ENCODE data around the gene COX7A1.

Gene COX7A1

DNA sequence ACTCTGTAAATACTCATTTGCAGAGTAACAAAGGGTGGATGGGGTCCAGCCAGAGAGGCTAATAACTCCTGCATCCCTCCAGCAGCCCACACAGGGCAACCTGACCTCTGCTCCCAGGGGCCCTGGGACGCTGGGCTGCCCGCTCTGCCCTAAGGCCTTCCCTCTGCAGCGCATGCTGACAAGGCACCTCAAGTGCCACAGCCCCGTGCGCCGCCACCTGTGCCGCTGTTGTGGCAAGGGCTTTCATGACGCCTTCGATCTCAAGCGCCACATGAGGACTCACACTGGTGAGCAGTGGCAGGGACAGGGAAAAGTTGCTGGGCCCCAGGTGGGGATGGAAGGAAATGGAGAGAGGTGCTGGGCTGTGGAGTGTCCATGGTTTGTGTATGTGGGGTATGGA is 39.6 kb downstream of the COX7A1 start:
- DNase-seq (ENCODE audit: low read depth), result no peak

DNA sequence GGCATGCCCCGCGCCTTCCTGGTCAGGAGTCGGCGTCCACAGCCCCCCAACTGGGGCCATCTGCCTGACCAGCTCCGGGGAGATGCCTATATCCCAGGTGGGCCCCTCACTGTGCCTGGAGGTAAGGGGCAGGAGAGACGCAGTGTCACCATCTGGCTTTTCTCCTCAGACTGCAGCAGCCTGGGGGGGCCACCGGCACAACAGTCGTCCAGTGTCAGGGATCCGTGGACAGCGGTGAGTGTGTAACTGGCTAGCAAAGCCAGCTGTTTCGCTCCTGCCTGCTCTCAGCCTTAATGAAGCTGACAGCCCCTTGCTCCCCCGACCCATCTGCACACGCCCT is 41.1 kb downstream of the COX7A1 start:
- no peak for DNase-seq (ENCODE audit: low read depth)

DNA sequence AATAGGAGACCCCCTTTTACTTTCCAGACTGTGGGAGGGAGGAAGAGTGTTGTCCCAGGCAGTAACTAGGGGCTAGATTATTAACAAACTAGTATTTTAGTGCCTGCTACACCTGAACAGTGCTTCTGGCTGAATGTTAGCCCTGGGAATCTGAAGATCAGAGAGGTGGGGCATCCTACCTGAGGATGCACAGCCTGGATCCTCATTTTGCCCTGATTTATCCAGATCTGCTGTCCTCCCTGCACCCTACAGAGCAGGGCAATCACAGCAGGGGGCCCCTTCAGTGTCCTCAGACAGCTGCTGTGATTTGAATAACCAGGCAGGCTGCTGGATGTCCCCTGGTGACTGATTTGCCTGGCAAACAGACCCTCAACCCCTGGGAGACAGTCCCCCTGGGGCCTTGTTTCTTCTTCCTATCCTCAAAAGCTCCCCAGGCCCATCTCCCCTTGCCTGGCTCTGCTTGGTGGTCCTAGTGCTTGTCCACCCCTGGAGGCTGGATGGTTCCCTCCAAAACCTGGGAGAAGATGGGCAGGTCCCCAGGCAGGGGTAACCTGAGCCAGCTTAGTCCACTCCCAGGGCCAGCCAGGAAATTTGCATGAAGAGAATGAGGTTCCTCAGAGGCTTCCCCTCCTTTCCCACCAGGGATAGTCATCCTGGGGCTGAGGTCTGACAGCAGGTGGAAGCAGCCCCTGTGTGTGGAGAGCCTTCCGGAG is 41.6 kb downstream of the COX7A1 start, which contains the start of gene OVOL3:
OVOL3 (plus strand) TSS at position 657 of the 713 bp plus-strand sequence. CDS start 60 bp downstream, outside the sequence.
- DNase-seq (ENCODE audit: low read depth), result no peak

DNA sequence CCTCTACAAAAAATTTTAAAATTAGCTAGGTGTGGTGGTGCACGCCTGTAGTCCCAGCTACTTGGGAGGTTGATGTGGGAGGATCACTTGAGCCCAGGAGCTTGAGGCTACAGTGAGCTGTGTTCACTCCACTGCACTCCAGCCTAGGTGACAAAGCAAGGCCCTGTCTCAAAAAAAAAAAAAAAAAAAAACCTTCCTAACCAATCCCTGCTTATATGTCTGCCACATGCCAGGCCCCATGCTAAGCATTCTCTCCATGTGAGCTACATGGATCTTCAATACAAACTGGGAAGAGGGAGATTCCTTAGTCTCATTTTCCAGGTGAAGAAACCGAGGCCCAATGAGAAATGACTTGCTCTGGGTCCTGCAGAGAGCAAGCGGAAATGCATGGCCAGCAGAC is 43.6 kb downstream of the COX7A1 start:
- no peak for DNase-seq (ENCODE audit: low read depth)

DNA sequence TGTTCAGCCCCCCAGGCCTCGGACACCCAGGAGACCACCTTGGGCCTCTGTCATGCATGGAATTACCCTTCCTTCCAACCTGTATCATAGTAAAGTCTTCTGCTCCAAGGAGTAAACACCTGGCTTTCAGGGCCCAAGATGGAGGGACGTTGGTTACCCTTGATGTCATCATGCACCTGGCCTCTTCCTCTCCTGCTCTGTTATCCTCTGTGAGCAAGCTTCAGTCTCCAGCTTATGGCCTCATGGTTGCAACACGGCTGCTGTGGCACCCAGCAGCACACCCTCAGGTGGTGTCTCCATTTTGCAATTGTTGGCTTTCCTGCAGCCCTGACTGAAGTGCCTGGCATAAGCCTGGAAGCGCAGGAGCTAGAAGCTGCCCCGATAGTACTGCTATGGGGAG is 45.3 kb downstream of the COX7A1 start:
- no peak for DNase-seq (ENCODE audit: low read depth)

DNA sequence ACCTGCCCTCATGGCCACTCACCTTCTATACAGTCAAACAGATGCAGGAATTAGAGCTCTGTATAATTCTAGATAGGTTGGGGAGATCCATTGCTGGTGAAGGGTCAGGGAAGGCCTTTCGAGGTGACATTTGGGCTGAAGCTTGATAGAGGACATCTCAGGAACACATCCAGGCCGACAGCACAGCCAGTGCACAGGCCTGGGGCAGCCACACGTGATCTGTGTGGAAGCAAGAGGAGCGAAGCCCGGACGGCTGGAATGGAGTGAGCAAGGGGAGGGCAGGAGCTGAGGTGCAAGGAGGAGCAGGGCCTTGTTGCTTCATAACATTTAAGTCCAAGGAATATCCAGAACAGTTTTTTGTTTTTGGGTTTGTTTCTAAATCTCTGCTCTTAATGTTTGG is 45.8 kb downstream of the COX7A1 start:
- no peak for DNase-seq (ENCODE audit: low read depth)

DNA sequence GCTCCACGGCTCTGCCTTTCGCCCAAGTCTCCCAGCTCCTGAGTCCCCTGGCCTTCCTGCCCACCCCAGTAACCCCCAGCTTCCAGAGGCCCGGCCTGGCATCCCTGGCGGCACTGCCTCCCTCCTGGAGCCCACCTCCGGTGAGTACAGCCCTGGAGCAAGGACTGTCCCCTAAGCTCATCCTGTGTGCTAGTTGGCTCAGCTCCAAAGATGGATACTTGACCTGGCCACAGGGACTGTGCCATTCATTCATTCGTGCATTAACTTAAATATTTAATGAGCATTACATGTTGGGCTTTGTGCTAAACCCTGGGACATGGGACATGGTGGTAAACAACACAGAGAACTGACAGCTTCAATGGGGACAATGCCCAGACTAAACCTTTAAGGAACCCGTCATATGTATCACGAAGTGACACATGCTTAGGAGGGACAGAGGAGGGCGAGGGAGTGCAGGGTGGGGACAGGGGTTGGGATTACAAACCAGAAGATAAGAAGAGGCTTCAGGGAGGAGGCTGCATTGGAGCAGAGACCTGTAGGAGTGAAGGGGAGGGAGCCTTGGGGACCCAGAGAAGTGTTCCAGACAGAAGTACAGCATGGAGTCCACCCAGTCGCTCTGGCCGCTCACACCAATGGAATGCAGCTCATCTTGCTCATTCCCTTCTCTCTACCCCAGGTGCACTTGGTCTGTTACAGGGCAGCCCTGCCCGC is 48.2 kb downstream of the COX7A1 start:
- DNase-seq (ENCODE audit: low read depth), result no peak

DNA sequence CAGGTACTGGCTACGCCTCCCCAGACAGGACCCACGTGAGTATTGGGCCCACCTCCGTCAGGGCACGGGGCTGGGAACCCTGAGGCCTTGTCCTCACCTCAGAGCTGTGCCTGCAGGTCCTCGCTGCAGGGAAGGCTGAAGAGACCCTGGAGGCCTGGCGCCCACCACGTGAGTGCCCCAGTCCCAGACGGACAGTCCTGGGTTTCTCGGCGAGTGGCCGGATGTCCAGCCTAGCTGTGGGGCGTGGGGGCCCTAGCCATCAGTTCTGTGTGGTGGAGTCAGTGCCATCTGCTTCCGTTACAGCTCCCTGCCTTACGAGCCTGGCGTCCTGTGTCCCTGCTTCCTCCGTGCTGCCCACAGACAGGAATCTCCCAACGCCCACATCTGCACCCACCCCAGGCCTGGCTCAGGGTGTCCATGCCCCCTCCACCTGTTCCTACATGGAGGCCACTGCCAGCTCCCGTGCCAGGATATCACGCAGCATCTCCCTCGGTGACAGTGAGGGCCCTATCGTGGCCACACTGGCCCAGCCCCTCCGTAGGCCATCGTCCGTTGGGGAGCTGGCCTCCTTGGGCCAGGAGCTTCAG is 49.1 kb downstream of the COX7A1 start:
- DNase-seq (ENCODE audit: low read depth), result no peak

DNA sequence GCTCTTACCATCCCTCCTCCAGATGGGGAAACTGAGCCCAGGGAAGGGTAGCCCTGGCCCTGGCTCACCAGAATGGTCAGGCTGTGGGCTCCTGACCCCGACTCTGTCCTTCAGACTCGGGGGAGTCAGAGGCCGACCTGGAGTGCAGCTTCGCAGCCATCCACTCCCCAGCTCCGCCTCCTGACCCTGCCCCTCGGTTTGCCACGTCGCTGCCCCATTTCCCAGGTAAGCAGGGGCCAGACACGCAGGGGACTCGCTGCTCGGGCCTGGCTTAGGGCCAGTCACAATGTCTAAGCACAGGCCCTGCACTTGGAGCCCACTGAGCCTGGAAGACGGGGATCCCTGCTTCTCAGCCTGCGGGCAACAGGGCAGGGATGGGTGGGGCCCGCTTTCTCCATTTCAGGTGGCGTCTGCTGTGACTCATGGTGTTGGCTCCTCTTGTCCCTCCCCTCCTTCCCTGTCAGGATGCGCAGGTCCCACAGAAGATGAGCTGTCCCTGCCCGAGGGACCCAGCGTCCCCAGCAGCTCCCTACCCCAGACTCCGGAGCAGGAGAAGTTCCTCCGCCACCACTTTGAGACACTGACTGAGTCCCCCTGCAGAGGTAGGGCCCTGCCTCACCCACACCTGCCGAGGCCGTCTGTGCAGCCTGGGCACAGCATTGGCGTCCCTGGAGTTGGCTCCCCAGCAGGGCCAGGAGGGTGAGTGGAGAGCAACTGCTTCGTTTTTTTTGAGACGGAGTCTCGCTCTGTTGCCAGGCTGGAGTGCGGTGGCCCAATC is 50.5 kb downstream of the COX7A1 start:
- no peak for DNase-seq (ENCODE audit: low read depth)
